GM12892 (cell line): ENCODE results near the gene OPN1MW2.
"Not testable (repeated sequence)": the region's sequence is repeated elsewhere in the genome, so short reads cannot be mapped to it uniquely, and the experiment has no call there.

Experiments used
- POLR2A ChIP-seq: IDR thresholded peaks from 2 replicates; pipeline ENCODE4 v1.6.1; 2011; ENCODE audit warnings: low read depth, low read length, control low read depth
- TAF1 ChIP-seq: IDR thresholded peaks from 2 replicates; pipeline ENCODE4 v1.6.1; 2011; ENCODE audit warnings: low read depth, mild to moderate bottlenecking, control low read depth, low read length, borderline replicate concordance

DNA sequence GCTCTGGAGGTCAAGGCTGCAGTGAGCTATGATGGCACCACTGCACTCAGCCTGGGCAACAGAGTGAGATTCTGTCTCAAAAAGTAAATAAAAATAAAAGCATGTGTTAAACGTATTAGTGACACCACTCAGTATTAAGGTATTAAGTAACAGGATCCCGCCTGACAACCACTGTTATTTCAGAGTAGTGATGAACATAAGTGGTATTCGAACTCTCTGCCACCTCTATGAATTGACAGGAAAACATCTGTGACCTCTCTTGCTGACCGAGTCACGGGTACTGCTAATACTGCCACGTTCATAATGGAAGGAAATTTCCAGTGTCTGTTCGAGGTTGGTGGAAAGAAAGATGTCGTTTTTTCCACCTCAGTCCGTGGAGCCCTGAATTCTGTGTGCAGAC lies 7.2 kb downstream of the OPN1MW2 start:
- not testable (repeated sequence) for TF ChIP-seq POLR2A, TAF1
